ENCODE results near the gene IBA57.

DNA sequence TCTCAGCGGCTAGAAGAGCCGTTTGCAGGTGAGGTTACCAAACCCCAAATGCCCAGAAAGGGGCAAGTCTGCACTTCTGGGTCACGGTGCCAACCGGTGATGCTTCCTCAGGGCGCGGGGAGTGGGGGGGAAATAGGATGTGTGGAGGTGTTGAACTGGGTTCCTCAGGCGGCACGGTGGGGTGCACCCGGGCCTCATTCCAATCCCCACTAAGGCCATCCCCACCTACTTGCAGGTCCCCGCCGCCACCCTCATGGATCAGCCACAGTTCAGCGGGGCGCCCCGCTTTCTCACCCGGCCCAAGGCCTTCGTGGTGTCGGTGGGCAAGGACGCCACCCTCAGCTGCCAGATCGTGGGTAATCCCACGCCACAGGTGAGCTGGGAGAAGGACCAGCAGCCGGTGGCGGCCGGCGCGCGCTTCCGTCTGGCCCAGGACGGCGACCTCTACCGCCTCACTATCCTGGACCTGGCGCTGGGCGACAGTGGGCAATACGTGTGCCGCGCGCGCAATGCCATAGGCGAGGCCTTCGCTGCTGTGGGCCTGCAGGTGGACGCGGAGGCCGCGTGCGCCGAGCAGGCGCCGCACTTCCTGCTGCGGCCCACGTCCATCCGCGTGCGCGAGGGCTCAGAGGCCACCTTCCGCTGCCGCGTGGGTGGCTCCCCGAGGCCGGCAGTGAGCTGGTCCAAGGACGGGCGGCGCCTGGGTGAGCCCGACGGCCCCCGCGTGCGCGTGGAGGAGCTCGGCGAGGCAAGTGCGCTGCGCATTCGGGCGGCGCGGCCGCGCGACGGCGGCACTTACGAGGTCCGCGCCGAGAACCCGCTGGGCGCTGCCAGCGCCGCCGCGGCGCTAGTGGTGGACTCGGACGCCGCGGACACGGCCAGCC, 46.2 kb downstream of the IBA57 start:
- TF ChIP-seq, protein P1, sequence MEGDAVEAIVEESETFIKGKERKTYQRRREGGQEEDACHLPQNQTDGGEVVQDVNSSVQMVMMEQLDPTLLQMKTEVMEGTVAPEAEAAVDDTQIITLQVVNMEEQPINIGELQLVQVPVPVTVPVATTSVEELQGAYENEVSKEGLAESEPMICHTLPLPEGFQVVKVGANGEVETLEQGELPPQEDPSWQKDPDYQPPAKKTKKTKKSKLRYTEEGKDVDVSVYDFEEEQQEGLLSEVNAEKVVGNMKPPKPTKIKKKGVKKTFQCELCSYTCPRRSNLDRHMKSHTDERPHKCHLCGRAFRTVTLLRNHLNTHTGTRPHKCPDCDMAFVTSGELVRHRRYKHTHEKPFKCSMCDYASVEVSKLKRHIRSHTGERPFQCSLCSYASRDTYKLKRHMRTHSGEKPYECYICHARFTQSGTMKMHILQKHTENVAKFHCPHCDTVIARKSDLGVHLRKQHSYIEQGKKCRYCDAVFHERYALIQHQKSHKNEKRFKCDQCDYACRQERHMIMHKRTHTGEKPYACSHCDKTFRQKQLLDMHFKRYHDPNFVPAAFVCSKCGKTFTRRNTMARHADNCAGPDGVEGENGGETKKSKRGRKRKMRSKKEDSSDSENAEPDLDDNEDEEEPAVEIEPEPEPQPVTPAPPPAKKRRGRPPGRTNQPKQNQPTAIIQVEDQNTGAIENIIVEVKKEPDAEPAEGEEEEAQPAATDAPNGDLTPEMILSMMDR (optimal IDR thresholded peaks at IDR 0.05 in 1 of 3, IDR thresholded peaks at IDR 0.05 in 1 of 3, conservative IDR thresholded peaks at IDR 0.05 in 1 of 3; ENCODE audit: extremely low read depth in 1 of 3, insufficient read depth in 2 of 3, low read length in 3 of 3), result no peak
- TF ChIP-seq EZH2 (IDR thresholded peaks at IDR 0.05; ENCODE audit: low read length), result no peak

Data from keratinocyte (primary cell).